ENCODE data around the gene MVP.

DNA sequence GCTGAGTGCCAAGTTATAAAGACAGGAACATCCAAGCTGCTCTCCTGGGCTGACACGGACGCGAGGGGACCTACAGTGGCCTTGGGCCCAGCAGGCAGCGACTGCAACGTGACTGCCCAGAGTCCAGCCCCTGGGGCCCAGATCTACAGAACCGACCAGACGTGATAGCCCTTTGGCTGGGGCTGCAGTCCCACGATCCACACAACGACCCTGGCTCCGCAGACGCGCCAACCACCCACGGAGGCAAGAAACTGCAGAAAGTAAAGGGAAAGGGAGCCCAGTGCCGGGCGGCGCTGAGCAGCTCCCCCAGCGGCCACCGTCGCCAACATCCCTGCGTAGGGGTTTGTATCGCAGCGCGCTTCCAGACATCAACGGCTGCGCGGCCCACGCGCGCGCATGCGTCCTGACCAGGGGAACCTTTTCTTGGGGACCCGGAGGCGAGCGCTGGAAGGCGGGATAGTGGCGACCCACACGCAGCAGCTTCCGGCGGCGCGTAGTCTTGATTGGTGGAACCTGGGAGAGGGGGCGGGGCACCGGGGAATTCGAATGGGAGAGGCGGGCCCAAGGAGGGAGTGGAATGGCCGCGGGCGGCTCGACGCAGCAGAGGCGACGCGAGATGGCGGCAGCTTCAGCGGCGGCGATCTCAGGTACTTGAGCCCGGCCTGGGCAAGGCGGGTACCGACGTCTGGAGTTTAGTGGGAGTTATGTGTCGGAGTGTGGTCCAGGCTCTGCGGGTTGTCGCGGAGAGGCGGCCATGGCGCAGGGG, 29.9 kb upstream of the MVP start, which contains the start of gene KIF22:
- TF ChIP-seq POLR2A (IDR thresholded peaks at IDR 0.05; ENCODE audit: low read length), result peak; percentile 94
- no peak for TF ChIP-seq GATA1 (IDR thresholded peaks at IDR 0.05; ENCODE audit: low read depth, low read length)
